ENCODE results near the gene NAGS. TPM values are rescaled to one million over a fixed set of nuclear protein-coding genes. Genes with fewer than 3 reads are reported as not detected.
"Not testable (repeated sequence)": the region's sequence is repeated elsewhere in the genome, so short reads cannot be mapped to it uniquely, and the experiment has no call there.

The NAGS gene
- 0.51 and 0.68 TPM in 2 replicates for total RNA-seq

DNA sequence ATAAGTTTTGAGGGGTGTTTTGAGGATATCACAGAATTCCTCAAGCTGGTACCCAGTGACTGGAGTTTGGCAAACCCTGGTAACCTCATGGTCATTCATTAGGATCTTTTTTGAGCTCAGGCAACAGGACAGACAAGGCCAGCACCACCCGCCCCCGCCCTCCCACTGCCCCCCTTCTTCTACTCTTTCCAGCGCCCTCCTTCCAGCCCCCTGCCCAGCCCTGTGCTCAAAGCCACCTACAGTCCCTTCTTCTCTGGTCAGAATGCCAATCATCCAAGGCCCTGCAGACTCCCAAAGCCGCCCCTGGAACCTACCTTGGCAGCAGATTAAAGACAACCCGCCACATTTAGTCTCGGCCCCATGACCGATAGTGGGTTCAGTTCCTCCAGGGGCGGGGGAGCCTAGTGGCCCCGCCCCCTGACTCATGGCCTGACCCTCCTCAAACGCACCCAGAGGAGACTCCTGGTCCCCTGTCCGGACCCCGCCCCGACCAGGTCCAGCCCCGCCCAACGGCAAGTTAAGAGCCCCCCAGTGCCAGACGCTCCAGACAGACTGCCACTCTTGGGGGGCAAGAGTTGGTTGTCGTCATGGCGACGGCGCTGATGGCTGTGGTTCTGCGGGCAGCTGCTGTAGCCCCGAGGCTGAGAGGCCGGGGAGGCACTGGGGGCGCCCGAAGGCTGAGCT lies at the start of gene NAGS:
Gene NAGS (plus strand): TSS at position 546 of the 684 bp plus-strand sequence. CDS start 42 bp downstream, at position 588.
- intact Hi-C loops (cut with micrococcal nuclease) = loop anchor here (10.0 kb wide), 1 partner anchor 519 kb away; the partner anchor contains the start of gene DHX8

DNA sequence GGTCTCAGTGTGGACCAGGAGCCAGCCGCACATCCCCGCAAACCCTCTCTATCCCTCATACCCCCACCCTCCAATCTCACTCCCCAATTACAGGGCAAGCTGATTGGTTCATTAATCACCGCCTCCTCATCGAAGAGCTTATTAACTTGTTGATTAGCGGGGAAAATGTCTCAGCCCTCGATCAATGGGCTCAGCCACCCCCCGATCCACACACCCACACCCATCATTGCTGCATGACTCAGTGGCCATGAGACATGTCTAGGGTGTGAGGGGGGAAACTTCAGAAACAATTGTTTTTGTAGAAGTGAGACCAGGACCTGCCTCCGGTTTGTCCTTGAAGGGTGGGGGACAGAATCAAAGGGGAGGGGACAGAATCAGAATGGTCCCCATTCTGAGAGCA lies 48.2 kb upstream of the NAGS start:
- intact Hi-C loops (cut with micrococcal nuclease) = no loop called here

- intact Hi-C loops (cut with micrococcal nuclease) = no loop called here
Measured at GRCh38 chr17:43958748-43959352, 45.6 kb upstream of the NAGS start.

DNA sequence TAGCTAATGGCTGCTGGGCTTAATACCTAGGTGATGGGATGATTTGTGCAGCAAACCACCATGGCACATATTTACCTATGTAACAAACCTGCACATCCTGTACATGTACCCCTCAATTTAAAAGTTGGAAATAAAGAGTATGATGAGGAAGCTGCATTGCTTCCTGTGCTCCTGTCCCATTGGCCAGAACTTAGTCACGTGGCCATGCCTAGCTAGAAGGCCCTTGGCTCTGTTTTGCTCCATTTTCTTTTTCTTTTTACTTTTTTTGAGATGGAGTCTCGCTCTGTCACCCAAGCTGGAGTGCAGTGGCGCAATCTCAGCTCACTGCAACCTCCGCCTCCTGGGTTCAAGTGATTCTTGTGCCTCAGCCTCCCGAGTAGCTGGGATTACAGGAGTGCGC lies 43.1 kb upstream of the NAGS start:
- intact Hi-C loops (cut with micrococcal nuclease) = not testable (repeated sequence)

GRCh38 chr17:43961954-43962353 lies 42.5 kb upstream of the NAGS start:
- intact Hi-C loops (cut with micrococcal nuclease) = no loop called here

DNA sequence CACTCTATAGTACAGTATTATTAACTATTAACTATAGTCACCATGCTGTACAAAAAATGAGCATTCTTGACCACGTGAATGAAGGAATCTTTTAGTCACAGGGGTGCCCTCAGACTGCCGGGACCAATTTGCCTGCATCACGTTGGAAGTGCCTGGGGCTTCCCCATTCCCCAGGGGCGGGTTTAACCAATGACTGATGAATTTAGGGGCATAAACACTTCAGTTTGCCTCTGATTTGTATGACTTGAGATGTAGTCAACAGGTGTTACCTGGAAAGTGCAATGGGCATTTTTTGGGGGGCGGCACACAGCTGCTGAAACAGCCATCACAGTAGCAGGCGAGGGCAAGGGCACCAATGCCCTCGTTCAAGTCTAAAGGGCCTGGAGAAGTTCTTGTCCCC lies 41.9 kb upstream of the NAGS start:
- intact Hi-C loops (cut with micrococcal nuclease) = no loop called here

DNA sequence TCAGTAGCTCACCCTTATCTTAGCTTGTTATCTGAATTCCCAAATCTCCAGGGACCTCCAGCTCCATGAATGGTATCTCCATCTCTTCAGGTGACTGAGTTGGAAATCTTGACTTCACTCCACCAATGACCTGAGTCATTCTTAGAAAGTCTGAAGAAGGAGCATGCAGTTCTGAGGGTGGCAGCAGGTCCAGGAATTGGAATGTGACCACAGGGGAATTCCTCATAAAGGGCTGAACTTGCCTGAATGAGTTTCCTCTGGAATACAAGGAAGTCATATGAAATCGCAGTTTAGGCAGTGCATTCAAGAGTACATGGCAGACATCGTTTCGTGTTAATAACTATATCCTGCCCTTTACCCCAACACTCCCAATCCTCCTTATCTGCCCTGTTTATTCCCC lies 38.1 kb upstream of the NAGS start:
- intact Hi-C loops (cut with micrococcal nuclease) = no loop called here

DNA sequence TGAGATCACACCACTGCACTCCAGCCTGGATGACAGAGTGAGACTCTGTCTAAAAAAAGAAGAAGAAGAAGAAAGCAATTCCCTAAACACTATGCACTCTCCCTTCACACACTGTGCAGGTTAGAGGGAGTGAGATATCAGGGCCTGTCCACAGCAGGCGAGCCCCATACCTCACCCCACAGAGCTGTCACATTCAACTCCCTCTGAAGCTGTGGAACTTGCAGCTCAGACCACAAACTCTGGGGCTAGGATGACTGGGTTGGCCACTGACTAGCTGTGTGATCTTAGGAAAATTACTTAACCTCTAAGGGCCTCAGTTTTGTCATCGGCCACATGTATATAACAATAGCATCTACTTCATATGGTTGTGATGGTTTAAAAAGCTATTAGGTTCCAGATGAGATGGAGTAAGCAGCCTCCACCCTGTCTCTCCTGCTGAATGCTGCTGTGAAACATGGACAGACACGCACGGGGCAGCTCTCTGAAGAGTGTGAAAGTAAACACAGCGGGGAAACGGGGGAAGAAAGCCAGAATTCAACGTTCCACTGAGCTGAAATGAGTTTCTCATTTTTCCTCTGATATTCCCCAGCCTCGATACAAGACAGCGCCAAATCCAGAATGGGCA lies 37.1 kb upstream of the NAGS start:
- intact Hi-C loops (cut with micrococcal nuclease) = no loop called here

GRCh38 chr17:43970366-43970765 lies 34.1 kb upstream of the NAGS start:
- intact Hi-C loops (cut with micrococcal nuclease) = no loop called here

- intact Hi-C loops (cut with micrococcal nuclease) = not testable (repeated sequence)
Measured at GRCh38 chr17:43971436-43971835, 33.0 kb upstream of the NAGS start.

DNA sequence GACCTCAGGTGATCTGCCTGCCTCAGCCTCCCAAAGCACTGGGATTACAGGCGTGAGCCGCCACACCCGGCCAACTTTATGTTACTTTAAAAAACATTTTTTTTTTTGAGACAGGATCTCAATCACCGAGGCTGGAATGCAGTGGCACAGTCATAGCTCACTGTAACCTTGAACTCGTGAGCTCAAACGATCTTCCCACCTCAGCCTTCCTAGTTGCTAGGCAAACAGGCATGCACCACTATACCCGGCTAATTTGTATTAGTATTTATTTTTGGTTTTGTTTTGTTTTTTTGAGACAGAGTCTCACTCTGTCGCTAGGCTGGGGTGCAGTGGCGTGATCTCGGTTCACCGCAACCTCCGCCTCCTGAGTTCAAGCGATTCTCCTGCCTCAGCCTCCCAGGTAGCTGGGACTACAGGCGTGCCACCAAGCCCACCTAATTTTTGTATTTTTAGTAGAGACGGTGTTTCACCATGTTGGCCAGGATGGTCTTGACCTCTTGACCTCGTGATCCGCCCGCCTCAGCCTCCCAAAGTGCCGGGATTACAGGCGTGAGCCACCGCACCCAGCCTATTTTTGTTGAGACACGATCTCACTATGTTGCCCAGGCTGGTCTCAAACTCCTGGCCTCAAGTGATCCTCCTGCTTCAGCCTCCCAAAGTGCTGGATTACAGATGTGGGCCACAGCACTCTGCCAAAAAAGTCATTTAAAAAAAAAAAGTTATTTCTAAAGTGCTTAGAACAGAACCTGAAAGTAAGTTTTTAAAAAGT lies 31.8 kb upstream of the NAGS start:
- intact Hi-C loops (cut with micrococcal nuclease) = not testable (repeated sequence)

DNA sequence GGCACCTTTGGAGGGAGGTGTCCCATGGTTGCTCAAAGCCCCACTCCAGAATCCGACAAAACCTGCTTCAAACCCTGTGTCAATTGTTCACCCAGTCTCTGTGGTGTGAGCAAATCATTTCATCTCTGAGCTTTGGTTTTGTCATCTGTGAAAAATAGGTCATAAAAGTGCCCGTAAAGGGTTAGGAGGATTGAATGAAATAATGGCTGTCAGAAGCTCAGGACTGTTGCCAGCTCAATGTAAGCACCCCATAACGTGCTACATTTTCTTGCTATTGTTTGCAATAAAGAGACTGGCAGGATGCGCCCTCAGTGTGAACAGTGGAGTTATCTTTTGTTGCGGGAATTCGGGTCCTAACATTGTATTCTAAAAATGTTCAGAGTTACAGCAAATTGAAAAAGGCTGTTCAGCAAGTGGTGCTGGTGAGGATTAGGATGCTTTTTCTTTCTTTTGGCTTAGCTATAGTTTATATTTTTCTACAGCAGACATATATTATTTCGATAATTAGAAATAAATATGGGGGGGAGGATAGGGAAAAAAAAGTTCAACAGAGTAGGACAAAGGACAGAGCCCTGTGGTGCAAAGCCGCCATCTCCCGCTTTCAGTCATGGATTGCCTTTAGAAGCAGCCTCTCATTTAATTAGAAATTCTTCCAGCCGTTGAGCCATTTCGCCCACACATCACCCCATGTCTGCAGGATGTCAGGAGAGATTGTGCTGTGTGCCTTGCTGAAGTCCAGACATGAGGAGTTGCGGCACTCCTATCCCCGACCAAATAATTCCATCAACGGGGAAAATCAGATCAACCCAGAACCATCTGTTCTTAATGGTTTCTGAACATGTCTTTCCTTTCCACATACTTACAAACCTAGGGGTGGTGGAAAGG lies 29.8 kb upstream of the NAGS start:
- intact Hi-C loops (cut with micrococcal nuclease) = no loop called here

- intact Hi-C loops (cut with micrococcal nuclease) = no loop called here
Measured at GRCh38 chr17:43975898-43976297, 28.5 kb upstream of the NAGS start.

DNA sequence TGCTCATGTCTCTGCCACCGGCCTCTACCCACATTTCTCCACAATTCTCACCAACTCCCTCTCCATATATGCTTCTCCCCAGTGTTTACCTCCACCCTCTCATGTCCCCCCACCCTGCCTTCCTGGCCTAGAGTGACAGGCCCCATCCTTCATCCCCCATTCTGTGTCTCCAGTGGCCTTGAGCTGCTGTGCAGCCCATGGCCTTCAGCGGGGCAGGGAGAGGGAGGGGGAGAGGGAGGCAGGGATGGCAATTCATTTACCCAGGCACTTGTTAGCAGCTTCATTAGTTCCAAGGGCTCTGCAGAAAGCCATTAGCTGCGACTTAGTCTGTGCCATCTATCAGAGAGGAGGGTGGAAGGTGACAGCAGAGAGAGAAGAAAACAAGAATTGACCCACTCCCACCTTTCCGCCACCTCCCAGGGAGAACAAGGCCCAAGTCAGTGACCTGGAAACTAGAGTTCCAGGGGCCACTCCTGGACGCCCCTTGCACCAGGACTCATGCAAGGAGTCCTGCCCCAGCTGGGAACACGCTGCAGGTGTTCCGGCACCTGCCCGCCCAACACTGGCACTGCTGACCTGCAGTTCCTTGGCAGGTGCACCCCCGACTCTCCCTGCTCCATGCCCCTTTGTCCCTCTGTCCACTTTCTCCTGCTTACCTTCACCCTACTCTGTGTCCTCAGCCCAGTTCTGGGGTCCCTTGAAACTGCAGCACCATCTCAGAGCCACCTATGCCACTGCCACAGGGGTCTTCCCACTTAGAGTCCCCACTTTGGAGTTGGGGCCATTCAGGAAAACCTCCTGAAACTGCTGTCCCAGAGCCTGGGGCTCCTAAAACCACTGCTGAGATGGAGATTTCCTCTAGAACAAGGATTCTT lies 27.2 kb upstream of the NAGS start:
- intact Hi-C loops (cut with micrococcal nuclease) = no loop called here

- intact Hi-C loops (cut with micrococcal nuclease) = no loop called here
Measured at GRCh38 chr17:43978078-43978477, 26.3 kb upstream of the NAGS start.

GRCh38 chr17:43979011-43979410 lies 25.4 kb upstream of the NAGS start:
- intact Hi-C loops (cut with micrococcal nuclease) = no loop called here

DNA sequence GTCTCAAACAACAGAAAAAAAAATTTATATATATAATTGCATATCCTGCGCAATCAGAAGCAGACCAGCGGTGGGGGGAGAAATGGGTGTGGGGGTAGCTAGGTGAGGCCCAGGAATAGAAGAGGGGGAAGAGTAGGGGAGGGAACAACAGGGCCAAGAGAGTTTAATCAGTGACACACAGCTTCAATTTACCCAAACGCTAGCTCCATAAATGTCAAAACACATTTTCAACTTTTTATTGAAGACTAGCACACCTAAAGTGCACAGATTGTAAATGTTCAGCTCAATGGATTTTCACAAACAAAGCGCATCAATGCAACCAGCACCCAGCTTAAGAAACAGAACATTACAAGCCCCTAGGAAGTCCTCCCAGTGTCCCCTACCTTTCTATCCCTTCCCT lies 24.8 kb upstream of the NAGS start:
- intact Hi-C loops (cut with micrococcal nuclease) = no loop called here

- intact Hi-C loops (cut with micrococcal nuclease) = no loop called here
Measured at GRCh38 chr17:43982171-43982570, 22.3 kb upstream of the NAGS start.

DNA sequence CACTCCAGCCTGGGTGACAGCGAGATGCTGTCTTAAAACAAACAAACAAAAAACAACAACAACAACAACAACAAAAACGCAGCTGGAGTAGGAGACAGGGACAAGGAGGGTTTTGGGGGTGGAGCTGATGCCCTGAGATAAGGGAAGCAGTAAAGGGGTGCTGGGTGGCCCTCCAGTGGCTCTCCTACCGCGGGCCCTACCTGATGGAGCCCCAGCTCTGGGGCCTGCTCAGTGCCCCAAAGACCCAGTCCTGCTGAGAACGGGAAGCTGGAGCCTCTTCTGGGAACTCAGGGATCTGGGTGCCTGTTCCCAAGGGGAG lies 21.3 kb upstream of the NAGS start:
- intact Hi-C loops (cut with micrococcal nuclease) = no loop called here
